Stimulated activated naive CD8-positive, alpha-beta T cell treated with anti-CD3 and anti-CD28 coated beads, Interleukin-15, Interleukin-2, amounts not matched to agents 100 U/mL and 50 U/mL, for 24 hours (primary cell): Measurements from ENCODE around the gene COL4A2.
"Not testable (repeated sequence)": the region's sequence is repeated elsewhere in the genome, so short reads cannot be mapped to it uniquely, and the experiment has no call there.

Experiments used
- ATAC-seq: fragments of 150-1000 bp; cut with Tn5 transposase; one replicate; pipeline ENCODE4 v1.10.0; 2021
- DNase-seq: peaks from one replicate; pipeline ENCODE4 v3.0.0; 2021

Gene COL4A2

DNA sequence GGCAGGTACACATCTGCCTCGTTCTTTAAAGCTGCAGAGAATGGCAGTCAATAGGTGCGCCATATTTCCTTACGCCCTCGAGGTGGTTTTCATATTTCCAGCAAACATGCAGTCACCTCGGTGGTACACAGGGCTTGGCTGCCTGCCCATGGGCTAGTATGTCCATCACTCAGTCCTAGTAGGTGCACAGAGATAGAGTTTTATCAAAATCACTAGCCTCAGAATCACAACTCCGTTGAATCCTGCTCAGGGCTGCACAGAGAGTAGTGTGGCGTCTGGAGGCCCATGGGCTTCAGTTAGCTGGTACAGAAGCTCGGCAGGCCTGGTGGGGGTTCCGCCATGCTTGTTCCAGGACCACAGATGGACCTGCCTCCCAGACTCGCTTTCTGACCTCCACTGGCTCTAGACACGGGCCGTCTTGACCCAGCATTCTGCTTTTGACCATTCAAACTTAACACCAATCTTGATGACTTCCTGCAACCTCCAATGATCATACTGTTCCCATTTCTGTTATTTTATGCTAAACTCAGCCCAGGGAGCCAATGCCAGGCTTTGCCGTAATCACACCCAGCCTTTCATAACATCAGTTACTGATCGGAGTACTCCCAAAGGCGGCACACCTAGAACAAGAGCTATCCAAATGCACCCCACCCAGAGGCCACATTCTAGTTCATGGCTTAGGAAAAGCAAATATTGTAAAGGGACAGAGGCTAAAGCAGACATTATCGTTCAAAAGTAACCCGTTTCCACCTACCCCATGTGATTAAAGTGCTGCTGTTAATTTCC, 134.1 kb downstream of the COL4A2 start:
- DNase-seq, result no peak
- ATAC-seq, result no peak

DNA sequence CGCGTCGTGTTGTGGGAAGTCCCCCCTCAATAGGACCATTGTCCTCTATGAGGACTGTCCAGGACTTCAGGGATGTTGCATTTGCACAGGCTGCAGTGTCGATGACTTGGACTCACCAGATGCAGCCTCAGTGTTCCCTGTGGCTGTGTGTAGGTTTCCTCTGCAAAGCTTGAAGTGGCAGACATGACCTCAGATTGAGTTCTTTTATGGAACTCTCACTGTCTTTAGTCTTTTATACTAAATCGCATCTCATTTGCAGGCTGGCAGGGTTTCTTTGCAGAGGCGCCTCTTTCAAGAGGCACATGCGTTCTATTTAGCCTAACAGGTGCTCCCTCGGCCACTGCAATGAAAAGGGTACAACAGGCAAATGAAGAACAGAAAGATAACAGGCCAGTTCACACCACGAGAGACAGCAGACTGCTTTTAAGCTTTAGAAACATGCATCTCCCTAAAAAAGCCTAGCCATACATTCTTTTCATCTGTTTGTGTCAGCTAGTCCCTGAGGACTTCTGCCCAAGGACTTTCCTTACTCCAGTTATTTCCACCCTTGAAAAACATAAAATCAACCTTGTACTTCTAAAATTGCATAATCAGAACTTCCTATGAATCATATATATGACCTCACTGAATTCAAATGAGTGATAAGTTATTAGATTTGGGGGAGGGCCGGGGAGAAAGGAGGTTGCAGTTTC, 136.0 kb downstream of the COL4A2 start:
- no peak for ATAC-seq

DNA sequence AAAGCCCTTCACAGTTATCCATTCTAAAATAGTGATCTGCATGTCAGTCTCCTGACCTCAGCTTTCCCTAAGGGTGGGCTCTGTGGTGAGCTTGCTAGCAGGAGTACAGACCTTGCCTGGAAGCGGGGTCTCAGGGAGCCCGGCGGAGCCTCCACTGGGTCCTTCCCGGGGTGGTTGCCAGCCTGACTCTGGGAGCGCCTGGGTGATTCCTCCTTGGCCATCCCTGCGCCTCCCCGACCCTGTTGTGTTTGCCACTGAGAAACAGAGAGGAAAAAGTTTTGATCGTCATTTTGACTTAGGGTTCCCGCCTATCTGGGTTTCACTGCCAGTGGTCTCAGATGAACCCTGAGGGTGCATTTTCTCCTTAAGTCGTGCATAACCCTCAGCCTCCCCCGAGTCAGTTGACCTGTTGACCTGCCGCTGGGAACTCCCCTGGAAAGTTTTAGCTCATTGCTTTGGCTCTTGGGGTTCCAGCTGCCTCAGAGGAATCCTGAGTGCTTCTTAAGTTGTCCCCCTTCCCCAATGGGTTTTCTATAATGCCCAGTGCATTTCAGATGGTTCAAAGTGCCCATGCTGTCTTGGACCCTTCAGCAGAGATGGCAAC, 136.6 kb downstream of the COL4A2 start:
- DNase-seq (no peak), ATAC-seq (no peak)

More for the DNA sequence above, 136.0 kb downstream of the COL4A2 start:
- DNase-seq, result no peak

DNA sequence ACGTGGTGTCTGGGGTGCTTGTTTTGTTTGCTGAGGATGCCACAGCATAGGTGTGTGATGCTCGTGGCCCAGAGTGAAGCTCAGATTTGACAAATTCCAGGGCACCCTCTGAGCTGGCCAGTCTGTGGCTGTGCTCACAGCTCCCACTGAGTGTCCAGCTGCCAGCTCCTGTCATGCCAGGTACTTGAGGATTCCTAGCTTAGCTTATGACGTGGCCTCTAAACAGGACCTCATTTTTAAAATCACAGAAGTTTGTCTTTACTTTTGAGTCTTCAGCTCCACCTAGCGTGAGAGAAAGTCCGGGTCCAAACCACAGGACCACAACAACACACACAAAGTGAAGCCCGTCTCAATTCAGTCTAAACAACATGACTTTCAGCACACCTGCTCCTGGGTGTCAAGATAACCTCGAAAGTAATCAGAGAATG, 137.2 kb downstream of the COL4A2 start:
- DNase-seq, result no peak
- ATAC-seq, result no peak

DNA sequence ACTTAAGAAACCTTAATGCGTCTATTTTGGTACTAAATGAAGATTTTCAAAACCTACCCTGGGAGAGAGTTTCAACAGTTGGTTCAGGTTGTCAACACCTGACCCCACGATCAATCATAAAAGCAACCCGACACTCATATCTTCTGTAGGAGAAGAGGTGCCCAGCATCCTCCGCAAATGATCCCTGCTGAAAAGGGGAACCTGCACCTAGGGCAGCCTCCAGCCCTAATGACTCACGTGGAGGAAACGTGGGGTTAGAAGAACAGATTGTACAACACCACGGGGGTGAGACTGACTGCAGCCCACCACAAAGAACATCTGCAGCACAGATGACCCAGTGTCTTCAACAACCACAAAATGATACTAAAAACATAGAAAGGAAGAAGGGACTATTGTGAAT, 138.1 kb downstream of the COL4A2 start:
- no peak for DNase-seq
- ATAC-seq, result no peak

DNA sequence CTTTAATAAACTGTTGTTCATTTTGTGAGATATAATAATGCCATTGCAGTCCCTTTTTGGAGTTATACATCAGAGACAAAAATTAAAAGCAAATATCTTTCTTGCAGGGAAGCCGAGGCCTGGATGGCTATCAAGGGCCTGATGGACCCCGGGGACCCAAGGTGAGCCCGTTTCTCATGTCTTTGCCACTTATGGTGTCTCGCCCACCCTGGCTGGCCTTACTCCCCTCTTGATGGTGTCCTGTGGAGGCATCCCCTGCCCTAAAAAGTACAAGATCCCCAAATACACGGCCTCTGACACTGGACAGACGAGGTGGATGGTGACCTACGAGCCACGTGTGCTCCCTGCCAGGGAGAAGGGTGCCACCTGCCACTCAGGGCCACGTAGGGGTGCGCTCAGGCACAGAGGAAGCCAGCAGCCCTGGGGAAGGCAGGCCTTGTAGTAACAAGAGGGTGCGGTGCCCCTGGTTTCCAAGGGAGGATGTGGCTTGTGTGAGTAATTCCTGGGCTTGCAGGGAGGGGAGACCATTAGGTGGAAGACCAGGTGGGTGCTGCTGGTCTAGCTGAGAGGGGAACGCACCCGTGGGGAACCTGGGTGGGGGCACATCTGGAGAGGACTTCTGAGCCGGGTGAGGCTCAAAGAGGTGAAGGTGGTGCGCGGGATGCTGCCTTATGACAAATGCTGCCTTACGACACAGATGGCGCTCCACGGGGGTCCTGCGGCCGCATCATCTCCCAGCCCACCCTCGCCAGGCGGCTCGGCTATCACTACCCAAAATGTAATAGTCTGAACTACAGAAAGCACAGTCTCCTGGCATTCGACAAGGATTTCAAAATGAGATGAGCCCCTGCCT, 138.9 kb downstream of the COL4A2 start:
- ATAC-seq (no peak), DNase-seq (no peak)

DNA sequence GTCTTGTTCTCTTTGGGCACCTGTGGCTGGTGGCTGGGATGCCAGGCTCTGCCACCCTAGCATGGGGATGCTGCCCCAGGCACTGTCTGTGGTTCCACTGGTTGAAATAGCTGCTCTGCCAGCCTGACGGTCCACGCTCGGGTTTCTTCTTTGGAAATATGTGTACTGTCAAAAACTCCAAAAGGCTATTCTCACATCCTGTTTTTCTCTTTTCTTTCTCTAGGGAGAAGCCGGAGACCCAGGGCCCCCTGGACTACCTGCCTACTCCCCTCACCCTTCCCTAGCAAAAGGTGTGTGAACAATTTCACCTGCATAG, 139.4 kb downstream of the COL4A2 start:
- no peak for DNase-seq

DNA sequence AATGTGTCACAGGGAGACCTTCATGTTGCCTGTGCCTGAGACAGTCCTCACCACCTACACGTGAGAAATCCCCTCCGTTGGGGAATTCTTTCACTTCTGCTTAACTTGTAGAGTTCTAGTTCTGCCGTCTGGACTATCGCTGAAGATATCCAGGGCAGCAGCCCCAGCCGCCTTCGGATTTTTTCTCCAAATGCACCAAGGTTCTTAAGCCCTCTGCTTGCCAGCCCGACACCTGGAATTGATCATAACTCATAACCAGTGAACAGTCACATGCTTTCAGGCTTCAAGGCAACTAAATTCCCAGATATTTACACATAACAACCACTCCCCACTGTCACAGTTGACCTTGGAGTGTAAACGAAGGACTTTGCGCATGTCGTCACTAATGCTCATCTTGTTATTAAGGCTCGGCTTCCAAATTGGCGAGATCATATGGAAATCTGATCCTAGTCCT, 140.0 kb downstream of the COL4A2 start:
- ATAC-seq, result no peak
- DNase-seq, result no peak

More for the DNA sequence above, 139.4 kb downstream of the COL4A2 start:
- ATAC-seq, result no peak

DNA sequence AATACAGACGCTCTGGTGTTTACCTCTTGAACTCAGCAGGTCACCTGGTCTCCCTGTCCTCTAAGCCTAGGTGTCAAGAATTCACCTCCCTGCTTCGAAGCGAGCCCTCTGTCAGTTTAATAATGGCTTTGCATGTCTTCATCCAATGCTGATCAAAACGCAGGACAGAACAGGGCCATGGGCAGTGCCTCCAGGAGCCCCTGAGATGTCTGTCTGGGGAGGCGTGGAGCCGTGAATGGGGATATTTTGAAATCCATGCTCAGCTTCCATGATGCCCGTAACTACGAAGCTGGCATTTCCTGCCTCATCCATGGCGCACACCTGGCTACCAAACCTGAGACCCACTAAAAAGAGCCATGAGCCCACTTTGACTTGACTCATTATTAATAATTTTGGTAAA, 140.7 kb downstream of the COL4A2 start:
- ATAC-seq (no peak), DNase-seq (no peak)

DNA sequence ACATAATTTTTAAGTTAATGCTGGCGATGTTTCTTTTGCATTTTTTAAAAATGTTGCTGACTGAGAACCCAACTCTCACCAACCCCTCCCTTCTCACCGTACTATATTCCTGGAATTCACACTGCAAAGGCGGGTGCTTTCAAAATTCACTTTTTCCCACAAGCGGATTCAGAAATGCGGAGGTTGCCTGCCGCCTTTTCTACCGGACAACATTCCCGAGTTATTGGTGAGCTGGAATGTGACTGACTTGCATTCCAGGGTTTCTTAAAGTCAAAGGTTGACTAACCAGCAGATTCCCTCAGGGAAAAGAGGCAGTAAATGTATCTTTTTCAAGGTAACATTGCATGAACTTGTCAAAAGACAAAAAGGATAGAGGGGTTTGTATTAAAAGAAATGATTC, 141.1 kb downstream of the COL4A2 start:
- ATAC-seq, result no peak
- DNase-seq, result no peak

DNA sequence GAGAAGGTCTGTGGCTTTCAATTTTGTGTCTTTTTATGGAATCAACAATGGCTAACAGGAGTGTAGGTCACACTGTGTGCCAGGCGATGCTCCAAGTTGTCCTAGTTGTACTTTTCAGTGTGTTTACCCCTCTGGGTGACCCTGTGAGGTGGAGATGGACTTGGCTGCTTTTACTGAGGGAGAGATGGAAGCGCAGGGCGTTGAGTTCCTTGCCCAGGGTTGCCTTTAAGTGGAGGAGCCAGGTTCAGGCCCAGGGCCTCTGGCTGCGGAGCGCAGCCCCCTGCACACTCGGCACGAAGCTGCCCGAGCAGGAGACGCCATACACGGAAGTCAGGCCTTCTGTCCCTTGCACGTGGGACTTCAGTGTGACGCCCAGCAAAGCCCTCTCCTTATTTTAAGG, 141.6 kb downstream of the COL4A2 start:
- ATAC-seq (no peak), DNase-seq (no peak)

DNA sequence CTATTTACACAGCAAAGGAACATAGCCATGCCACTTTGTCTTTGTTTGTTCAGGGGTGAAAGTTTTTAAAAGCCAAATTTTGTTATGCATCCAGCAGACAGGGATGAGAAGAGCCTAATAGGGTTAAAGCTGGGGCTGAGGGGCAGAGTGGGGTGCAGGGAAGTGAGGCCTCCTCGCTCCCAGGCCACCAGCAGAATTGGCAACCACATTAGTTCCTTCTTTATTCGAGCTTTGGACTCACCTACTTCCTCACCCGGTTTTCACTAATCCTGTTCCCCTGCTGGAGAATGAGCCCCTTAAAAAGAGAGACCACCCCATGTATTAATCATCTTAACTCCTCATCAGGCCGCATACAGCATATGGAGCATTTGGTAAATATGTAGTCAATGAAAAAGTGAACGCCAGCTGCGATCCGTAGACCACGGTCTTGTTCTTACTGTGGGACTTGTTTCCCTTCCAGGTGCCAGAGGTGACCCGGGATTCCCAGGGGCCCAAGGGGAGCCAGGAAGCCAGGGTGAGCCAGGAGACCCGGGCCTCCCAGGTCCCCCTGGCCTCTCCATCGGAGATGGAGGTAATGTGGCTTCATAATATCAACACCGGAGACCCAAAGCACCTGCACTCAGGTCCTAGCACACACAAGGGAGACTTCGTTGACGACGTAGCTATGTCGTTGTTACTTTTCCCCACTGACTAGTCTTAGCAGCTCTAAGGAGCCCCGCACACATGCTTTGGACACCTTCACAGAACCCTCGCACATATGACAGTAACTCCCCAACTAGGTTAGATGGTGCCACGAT, 142.3 kb downstream of the COL4A2 start:
- DNase-seq (no peak), ATAC-seq (no peak)

DNA sequence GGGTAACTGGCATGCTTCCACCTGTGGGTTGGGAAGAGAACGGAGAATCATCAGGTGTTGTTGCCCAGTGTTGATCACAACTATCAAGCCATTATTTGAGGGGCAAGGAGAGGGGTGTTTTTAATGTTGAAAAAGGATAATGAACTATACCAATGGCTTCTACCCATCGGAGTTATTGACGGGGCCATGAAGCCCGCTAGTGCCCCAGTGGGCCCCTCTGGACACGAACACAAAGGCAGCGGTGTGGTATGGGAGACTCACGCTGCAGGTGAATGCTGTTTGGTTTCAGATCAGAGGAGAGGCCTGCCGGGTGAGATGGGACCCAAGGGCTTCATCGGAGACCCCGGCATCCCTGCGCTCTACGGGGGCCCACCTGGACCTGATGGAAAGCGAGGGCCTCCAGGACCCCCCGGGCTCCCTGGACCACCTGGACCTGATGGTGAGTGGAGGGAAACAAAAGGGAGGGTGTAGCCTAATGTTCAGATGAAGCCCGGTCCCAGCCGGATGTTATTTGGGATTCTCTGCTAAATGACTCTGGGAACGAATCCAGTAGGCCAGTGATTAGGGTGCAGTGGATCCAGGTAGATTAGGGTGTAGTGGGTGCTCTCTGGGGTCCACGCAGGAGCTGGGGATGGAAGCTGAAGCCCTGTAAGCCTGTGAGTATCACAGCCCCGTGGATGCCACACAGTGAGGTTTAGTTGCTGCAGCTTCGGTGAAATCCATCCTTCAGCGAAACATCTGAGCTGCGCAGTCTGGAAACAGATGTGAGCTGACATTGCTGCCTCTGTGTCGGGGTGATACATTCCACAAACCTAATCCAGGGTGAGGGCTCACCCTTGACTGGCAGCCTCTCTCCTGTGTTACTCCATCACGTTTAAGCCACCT, 143.2 kb downstream of the COL4A2 start:
- no peak for ATAC-seq
- no peak for DNase-seq

DNA sequence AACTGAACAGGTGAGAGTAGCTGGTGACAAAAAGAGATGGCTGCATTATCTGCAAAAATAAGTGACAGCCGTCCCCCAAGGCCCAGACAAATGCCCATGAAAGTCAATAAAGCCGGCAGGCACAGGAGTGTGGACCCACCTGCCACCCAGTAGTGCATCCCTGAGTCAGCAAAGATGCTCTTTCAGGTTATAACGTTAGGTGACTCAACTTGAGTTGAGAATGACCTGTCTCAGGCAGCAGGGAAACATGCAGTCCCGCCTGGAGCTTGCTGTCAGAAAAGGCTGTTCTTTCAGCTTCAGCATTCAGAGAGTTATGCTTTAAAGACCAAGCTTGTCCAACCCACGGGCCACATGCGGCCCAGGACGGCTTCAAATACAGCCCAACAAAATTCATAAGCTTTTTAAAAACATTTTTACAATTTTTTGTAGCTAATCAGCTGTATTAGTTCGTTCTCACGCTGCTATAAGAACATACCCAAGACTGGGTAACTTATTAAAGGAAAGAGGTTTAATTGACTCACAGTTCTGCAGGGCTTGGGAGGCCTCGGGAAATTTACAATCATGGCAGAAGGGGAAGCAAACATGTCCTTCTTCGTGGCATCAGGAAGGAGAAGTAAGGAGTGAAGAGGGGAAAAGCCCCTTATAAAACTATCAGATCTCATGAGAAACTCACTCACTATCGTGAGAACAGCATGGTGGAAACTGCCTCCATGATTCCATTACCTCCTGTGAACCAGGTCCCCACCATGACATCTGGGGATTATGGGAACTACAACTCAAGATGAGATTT, 144.1 kb downstream of the COL4A2 start:
- ATAC-seq (no peak), DNase-seq (no peak)

DNA sequence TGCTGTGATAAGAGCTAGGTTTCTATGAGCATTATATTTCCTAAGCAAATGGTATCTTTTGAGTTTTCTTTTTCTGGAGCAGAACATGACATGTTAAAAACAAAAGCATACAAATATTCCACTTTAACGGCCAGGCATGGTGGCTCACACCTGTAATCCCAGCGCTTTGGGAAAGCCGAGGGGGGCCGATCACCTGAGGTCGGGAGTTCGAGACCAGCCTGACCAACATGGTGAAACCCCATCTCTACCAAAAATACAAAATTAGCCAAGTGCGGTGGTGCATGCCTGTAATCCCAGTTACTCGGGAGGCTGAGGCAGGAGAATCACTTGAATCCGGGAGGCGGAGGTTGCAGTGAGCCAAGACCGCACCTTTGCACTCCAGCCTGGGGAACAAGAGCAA, 146.0 kb downstream of the COL4A2 start:
- ATAC-seq, DNase-seq: not testable (repeated sequence)

DNA sequence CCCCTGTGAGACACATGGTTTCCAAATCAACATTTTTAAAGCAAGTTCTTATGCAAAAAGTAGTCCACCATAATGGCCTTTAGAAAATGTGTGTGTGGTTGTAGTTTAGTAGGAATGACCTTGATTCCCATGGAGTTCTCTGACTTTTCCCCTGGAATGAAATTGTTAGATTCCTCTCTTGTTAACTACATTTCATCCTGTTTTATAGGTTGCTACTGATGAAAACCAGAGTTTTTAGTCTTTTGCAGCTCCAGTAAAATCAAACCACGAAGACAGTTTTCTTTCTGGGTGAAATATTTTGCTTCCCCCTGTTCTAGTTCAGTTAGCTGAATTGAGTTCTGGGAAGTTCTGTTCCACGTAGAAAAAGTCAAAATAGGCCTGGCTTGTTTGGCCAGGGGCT, 146.7 kb downstream of the COL4A2 start:
- no peak for ATAC-seq
- DNase-seq, result no peak

DNA sequence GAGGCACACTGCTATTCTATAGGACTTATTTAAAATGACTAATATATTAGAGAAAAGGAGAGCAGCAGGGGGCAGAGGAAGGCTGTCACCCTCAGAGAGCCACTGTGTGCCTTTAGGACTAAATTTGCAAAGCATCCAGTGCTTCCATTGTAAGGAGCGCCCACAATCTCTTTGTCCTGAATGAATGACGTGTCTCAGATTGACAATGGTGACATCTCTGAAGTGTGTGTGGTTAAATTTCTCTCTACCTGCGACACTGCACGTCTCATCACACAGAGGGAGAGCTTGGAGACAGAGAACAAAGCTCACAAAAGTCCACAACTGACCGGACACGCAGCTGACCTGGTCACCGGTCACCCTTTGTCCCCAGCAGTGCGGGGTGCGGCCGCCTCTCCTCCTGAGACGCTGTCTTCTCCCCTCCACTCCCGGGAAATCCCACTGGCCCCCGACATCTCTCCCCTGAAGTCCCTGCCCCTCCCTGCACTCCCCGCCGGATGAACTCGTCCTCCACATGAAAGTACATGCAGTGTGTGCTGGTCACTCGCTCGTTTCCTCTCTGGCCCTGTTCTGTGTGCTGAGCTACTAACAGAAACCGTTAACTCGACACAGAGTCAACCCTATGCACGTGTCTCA, 147.3 kb downstream of the COL4A2 start:
- ATAC-seq, result no peak
- no peak for DNase-seq

DNA sequence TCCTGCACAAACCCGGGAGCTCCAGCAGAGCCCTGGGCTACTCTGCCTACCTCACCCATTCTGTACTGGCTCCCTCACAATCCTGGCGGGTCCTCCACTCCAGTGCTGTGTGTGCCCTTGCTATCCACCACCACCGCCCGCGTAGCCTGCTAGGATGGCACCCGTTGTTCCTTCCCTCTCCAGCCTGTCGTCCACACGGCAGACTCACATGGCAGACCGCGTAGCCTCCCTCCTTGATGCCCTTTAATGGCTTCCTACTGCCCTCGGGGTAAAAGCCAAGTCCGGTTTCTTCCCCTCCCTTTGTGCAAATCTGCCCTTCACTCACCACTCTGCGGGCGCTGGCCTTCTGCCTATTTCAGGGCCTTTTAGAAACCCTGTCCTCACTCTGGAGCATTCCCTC, 147.9 kb downstream of the COL4A2 start:
- no peak for DNase-seq
- ATAC-seq, result no peak

DNA sequence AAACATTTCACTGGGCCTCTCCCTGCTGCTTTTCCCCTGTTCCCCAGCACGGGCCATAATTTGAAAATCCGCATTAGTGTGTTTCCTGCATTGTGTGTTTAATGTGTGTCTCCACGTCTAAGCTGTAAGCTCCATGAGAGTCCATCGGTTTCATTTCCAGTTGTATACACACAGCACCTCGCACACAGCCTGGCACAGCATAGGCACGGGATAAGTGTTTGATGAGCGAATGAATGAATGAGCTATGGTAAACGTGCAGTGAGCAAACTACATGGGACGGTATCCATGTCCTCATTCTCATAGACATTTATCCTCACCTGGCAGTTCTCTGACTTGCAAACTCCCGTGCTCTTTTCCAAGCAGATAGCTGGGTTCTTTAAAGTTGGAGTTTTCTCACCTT, 148.4 kb downstream of the COL4A2 start:
- DNase-seq, result no peak
- ATAC-seq, result no peak
